GM19438 (cell line): Measurements from ENCODE around the gene ATAD1.

Experiments
- ATAC-seq: cut with Tn5 transposase; IDR thresholded peaks from one replicate; pipeline ENCODE4 v1.9.1; 2021; ENCODE audit warnings: low read depth; ENCODE audit not compliant: unreplicated experiment

ATAD1 gene

GRCh38 chr10:87722716-87723115 is 95.3 kb downstream of the ATAD1 start:
- ATAC-seq: no peak

GRCh38 chr10:87721781-87722180 is 96.2 kb downstream of the ATAD1 start:
- ATAC-seq: no peak

DNA sequence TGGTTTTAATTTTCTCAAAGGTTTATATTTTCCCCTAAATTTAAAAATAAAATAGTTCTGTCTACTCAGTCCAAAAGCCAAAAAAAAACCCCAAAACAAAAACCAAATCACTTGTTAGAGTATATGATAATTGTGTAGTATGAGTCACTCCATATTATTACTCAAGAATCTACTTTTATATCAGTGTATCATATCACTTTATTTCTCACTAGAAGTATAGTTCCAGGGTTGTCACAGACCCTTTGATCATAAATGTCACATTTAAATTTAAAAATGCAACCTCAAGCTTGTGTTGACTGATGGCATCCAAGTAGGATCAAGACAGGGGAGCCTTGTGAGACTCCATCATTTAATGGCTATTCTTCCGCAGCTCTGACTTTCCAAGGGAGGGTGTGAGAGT is 97.4 kb downstream of the ATAD1 start:
- ATAC-seq: no peak

- no peak for ATAC-seq
These were observed 101.7 kb downstream of the ATAD1 start for GRCh38 chr10:87716348-87716670.

GRCh38 chr10:87715552-87716347 is 102.3 kb downstream of the ATAD1 start:
- ATAC-seq: no peak

DNA sequence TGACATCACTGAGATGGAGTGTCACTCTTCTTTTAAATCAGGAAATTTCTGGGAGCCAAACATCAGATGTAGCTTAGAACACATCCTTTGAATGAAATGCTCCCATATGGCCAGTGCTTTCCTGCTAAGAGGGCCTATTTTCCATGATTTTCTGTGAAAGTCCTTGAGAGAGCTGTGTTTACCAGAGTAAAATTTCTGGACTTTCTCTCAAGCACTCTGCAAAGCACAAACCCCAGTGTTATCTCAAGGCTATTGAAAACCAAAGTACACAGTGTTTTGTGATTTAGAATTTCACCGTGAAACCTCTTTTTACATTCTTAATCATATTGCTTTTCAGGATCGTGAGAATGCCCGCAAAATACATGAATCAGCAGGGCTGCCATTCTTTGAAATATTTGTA is 104.3 kb downstream of the ATAD1 start:
- no peak for ATAC-seq

- no peak for ATAC-seq
These were observed 105.0 kb downstream of the ATAD1 start for GRCh38 chr10:87712913-87713616.

GRCh38 chr10:87707254-87707653 is 110.8 kb downstream of the ATAD1 start:
- no peak for ATAC-seq

DNA sequence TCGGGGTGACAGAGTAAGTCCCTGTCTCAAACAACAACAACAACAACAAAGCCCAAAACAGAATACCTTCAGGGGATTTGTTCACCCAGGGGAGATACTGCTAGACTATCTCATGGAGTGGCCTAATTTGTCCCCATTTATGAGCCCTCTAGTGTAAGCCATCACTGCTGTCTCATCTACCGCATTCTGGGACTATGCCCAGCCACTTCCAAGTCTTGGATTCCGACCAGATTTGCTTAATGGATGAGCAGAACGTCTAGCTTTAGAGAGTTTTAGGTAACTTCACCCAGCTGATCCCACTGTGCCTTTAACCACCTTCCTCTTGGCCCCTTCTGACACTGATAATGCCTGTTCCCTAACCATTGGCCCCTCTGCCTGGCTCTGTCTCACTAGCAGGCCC is 111.3 kb downstream of the ATAD1 start:
- no peak for ATAC-seq

GRCh38 chr10:87705339-87705738 is 112.7 kb downstream of the ATAD1 start:
- no peak for ATAC-seq

GRCh38 chr10:87703771-87704170 is 114.3 kb downstream of the ATAD1 start:
- no peak for ATAC-seq

- ATAC-seq: no peak
These were observed 115.1 kb downstream of the ATAD1 start for GRCh38 chr10:87702973-87703294.

DNA sequence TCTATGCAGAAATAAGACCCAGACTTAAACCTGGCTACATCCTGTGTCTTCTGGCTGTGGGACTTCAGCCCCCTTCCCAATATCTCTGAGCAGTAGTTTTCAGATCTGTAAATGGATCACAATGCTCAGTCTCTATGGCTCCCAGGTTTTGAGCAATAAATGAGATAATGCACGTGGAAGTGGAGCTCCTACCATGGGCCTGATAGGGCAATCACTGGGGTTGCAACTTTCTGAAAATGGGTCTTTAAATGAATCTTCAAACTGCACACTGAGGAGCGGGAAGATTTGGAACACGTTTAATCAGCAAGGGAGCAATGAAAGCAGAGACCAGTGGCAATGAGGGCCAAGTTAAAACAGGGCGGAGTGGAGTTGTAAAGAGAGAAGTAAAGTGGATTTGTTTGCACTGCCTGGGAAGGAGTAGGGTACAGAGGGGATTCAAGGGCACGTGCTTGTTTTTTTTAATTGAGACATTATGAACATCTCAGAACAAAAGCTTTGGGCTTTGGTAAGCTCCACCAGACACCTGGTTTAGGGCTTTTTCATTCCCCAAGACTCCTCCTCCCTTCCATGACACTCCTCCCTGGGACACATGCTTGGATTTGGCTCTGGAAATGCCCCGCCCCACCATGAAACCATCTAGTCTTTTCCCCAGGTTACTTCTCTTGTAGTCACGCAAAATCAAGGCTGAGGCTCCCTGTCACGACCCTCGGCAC is 115.6 kb downstream of the ATAD1 start:
- ATAC-seq: no peak
